GM21717 (cell line): ENCODE measurements around the gene PNMA1.

Experiments
- ATAC-seq: cut with Tn5 transposase; IDR thresholded peaks from one replicate; pipeline ENCODE4 v1.9.1; 2021; ENCODE audit warnings: mild to moderate bottlenecking, moderate library complexity; ENCODE audit not compliant: unreplicated experiment

The PNMA1 gene

DNA sequence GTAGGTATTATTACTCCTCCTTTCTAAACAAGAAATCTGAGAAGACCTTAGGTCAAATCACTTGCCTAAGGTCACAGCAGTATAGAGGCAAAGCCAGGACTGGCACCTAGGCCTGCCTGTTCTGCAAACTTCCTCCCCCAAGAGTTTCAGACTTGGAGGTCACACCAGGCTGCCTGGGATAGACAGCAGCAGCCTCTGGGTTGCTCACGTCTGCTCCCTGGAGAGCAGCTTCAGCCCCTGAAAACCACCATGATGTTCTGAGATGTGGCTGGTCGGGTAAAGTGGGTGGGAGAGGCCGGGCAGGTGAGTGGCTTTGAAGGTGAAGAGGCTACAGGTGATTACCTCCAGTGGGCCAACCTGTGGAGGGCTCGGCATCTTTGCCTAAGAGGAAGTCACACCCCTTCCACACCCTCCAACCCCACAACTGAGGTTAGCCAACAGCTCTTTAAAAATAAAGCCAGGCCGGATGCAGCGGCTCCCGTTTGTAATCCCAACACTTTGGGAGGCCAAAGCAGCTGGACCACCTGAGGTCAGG lies 37.0 kb upstream of the PNMA1 start:
- ATAC-seq: no peak

DNA sequence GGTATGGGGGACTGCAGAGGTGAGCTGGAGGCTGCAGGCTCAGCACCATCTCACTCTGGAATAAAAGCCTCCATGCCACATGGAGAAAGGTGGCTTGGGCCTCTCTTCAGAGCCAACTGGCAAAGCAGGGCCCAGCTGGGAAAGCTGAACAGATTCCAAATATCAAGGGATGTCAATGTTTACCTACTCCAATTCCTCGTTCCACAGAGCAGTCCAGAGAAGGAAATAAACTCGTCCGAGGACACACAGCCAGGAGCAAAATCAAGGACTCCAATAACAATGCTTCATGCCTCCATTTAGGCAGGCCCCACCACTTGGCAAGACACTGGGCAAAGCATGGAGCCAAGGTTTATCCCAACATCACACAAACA lies 36.3 kb upstream of the PNMA1 start:
- no peak for ATAC-seq

GRCh38 chr14:73749706-73750530 lies 35.7 kb upstream of the PNMA1 start:
- no peak for ATAC-seq

GRCh38 chr14:73748858-73749357 lies 34.7 kb upstream of the PNMA1 start:
- ATAC-seq: no peak

GRCh38 chr14:73747379-73748211 lies 33.4 kb upstream of the PNMA1 start:
- no peak for ATAC-seq

DNA sequence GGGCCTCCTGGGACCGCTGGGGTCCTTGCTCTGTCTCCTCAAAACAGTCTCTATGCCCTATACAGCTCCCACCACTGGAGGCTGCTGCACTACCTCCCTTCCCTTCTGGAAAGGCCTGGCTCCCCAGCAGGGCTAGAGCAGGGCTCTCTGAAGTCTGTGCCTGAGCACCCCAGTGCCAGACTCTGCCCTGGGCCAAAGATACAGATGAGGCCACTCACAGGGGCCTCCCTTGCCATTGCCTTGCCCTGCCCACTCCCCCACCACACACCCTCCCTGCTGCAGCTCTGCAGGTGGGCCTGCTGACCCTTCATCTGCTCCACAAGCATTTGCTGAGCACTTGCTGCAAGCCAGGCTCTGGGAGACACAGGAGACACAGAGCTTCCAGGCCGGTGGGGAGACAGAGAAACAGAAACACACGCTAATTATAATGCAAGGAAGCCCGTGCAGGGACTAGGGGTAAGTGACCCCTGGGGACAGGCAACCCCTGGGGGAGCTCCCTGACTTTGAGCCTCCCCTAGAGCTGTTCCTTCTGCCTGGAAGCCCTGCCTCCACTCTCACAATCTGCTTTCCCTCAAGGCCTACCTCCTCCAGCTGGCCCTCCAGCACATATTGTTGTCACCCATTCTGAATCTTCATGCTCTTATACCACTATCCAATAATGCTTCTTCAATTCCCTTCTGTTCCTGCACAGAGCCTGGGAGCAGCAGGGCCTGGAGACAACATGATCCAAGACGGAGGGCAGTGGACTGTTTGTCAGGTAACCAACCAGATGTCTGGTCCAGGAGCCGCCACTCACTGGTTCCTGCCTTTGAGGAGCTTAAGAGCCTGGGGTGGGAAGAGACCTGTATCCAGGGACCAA lies 32.6 kb upstream of the PNMA1 start:
- no peak for ATAC-seq

DNA sequence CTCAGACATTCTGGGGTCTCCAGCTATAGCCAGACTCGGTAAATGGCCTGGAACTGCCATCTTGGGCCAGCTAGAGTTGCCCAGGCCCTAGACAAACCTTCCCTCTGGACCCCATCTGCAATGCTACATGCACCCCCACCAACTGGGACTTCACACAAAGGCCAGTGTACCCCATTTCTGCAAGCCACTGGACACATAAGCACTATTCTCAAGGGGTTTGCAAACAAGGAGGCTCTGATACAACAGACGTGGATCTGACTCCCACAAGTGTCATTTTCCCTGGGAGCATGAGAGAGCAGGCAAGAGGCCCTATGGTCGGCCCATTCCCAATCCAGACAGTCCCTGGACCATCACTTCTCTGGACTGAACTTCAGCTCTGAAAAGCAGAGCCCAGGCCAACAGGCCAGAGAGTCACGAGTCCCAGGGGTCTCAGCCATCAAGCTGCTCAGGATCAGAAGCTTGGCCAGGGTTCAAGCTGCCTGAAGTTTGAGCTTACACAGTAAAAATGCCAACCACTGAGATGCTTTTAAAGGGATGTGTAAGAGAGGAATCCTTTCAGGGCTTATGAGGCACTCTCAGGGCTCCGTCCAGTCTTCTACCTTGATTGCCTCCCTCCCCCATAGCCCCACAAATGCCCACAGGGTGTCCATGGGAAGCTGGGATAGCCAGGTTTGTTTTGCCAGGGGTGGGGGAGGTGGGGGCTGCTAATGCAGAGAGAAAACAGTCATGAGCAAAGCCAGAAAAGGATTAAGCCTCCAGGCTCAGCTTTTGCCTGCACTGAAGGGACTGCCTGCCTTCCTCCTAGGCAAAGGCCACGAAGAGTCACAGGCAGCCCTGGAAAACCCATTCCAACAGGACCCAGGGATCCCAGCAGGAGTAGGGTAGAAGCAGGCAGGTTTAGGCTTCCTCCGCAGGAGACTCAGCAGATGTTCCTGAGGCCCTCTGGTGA lies 31.7 kb upstream of the PNMA1 start:
- ATAC-seq: no peak

GRCh38 chr14:73744874-73745529 lies 30.8 kb upstream of the PNMA1 start:
- no peak for ATAC-seq

DNA sequence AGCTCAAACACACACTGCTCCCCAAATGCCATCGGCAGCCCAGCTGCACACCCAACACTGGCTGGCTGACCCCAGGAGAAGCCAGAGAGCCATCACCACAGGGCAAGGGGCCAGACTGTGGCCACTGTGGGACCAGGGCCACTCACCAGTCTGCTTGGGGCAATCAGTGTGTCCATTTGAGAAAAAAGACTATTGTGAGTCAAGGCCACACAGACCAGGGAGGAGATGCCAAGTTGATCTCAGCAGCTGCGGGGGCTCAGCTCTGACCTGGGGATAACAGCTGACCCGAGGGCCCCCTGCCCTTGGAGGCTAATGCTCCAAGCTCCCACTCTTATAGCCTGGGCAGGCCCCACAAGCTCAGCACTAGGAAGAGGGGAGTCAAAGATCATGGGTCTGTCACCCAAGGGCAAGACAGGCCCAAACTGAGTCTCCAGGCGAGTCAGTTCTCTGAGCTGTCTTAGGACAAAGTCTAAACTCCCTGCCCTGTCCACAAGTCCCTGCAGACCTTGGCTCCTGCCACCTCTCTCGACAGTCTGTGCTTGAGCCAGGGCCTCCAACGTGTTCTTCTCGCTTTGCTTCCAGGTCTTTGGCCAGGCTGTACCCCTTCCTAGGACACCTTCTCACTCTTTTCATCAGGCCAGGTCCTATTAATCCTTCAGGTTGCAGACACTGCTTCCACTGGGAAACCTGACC lies 30.1 kb upstream of the PNMA1 start:
- ATAC-seq: no peak

DNA sequence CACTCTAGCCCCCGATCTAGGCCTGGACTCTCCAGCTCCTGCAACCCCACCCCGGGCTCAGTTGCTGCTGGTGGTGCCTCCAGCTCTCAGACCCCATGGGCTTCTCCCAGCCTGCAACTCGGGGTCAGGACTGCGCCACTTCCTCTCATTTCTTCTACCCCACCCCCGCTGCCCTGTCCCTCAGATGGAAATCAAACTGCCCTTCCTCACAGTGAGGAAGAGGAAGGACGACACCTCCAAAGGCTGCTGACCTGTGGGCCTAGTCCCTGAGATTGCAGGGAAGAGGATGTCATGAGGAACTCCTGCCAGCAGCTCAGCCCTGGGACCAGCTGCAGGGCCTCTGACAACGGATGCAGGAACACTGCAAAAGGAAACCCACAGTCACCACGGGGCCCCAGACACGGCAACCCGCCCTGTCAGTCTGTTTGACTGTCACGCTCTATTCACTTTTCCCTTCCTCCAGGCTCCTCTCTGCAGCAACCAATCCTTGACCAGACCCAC lies 29.3 kb upstream of the PNMA1 start:
- peak; percentile 52 for ATAC-seq

- no peak for ATAC-seq
Measured at GRCh38 chr14:73742520-73743238, 28.5 kb upstream of the PNMA1 start.

DNA sequence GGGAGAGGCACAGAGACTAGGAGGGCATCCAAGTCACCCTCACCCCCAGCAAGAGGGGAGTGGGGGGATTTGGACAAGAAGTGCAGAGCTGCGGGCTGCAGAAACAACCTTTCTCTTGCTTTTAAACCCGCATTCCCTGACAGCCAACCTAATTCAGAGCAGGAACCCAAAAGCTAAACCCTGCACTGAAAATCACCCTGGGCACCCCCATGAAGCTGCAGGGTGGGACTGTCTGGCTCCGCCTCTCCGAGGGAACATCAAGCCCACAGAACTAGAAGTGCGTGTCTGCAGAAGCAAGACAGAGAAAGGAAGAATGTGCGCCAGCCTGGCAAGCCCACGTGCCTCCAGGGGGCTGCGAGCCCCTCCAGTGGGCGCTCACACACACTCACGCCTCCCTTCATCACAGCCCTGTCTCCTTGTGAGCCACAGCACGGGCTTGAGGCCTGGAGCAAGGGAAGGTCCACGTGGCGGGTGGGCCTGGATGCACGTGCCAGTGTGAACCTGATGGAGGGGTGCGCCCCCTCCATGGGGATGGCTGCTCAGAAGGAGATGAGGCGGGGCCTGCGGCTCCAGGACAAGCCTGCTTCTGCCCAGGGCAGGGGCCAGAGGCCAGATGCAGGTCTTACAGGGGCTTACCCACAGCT lies 27.8 kb upstream of the PNMA1 start:
- ATAC-seq: no peak

- peak; percentile 39 for ATAC-seq
Measured at GRCh38 chr14:73741386-73741875, 27.2 kb upstream of the PNMA1 start.

DNA sequence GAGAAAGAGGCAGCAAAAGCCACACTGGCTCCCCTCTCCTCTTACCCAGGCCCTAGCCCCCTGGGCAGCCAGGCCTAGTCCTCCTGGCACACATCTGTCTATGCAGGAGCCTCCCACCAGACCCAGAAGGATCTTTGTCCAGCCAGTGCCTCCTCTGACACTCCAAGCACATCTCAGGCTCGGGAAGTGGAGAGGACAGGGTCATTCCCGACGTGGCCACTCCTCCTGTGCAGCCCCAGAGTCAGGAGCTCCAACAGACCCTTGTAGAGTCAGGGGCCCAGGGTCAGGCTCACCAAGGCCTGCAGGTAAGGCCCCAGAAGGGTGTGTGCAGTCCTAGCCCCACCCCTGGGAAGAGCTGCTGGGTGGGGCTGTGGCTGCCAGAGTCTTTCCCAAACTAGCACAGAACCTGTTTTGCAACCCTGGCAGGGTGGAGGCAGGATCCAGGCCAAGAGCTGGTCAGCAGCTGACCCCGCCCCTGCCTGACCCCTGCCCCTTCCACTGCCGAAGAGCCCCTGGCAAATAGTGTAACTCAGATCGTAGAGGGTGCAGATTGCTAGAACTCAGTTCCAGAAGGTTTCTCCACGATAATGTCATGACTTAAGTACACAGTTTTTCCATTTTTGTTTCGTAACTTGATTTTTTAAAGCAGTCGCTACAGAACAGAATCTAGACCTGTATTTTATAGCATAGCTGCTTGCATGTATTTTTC lies 26.6 kb upstream of the PNMA1 start:
- ATAC-seq: no peak

- ATAC-seq: no peak
Measured at GRCh38 chr14:73739899-73740617, 25.9 kb upstream of the PNMA1 start.
